ENCODE data around the gene CHD6. TPM values are rescaled to one million over a fixed set of nuclear protein-coding genes. Genes with fewer than 3 reads are reported as not detected.

CHD6 gene
- total RNA-seq, 1 experiment from 2014 or later, result 51.1 TPM

DNA sequence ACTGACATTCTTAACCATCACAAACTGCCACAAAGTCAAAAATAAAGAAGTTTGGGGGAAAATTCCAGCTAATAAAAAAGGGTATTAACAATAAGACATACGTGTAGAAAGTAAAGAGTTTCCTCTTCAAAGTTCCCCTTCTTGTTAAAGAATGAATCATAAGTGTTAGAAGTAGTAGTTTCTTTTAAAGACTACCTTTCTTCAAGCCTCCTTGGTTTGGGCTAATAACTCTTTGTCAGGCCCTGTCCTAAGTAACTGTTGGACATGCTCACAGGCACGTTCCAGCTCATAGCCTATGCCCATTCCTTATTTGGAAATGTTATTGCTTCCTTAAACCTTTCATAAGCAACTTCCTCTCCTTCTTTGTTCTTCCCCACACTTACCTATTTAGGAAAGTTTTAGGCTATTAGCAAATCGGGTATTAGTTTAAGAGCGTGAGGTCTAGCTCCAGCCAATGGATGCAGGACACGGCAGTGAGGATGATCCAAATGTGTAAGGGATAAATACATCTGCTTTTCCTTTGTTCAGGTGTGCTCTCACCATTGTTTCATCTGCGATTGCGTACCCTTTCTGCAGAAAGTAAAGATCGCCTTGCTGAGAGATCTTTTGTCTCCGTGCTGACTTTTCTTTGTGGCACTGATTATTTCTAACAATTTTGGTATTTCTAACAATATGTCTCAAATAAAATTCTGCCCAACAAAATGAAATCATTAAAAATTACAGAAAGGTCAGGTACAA is 64.9 kb downstream of the CHD6 start:
- Histone ChIP-seq H3K9me2 (ENCODE audit: insufficient read depth) (no peaks in the 10 kb centered on the region), H3K36me3 (ENCODE audit: low read depth) (0 out of 2 replicates have a peak, but pooled peaks cover 7% of the 10 kb centered on the region), H4K20me1 (ENCODE audit: insufficient read depth) (0 out of 2 replicates have a peak, but pooled peaks cover 3% of the 10 kb centered on the region), H3K27me3 (ENCODE audit: insufficient read depth, low read depth) (no peaks in the 10 kb centered on the region), H3K4me1 (replicated peaks; ENCODE audit: insufficient read depth) (peaks cover 9% of the 10 kb centered on the region), H3K79me2 (ENCODE audit: low read depth) (peaks cover 60% of the 10 kb centered on the region), H2AFZ (no peak overlapping the region), H3K4me3 (no peak overlapping the region; the same call in 1 of the 2 replicates), H3K9me3 (ENCODE audit: insufficient read depth, low read depth) (peaks cover 6% of the 10 kb centered on the region; the same call in 1 of the 2 replicates), H3K4me2 (peak overlapping the region; percentile 77), H3K27ac (peak overlapping the region; percentile 76), H3F3A (ENCODE audit: insufficient read depth, low read depth) (peaks cover 9% of the 10 kb centered on the region)
- ChIA-PET CTCF (no interaction called here), POLR2A (ENCODE audit: unreplicated experiment) (no interaction called here)
- intact Hi-C loops (cut with micrococcal nuclease; ENCODE audit: unreplicated experiment), result no loop called here
- no peak for DNase-seq
- no TSS peak for BruUV-seq (replicated peaks)
- TF ChIP-seq EZH2 (IDR thresholded peaks at IDR 0.05; ENCODE audit: low read depth), result no peak
- TF ChIP-seq, protein P1, sequence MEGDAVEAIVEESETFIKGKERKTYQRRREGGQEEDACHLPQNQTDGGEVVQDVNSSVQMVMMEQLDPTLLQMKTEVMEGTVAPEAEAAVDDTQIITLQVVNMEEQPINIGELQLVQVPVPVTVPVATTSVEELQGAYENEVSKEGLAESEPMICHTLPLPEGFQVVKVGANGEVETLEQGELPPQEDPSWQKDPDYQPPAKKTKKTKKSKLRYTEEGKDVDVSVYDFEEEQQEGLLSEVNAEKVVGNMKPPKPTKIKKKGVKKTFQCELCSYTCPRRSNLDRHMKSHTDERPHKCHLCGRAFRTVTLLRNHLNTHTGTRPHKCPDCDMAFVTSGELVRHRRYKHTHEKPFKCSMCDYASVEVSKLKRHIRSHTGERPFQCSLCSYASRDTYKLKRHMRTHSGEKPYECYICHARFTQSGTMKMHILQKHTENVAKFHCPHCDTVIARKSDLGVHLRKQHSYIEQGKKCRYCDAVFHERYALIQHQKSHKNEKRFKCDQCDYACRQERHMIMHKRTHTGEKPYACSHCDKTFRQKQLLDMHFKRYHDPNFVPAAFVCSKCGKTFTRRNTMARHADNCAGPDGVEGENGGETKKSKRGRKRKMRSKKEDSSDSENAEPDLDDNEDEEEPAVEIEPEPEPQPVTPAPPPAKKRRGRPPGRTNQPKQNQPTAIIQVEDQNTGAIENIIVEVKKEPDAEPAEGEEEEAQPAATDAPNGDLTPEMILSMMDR (conservative IDR thresholded peaks at IDR 0.05), result no peak

DNA sequence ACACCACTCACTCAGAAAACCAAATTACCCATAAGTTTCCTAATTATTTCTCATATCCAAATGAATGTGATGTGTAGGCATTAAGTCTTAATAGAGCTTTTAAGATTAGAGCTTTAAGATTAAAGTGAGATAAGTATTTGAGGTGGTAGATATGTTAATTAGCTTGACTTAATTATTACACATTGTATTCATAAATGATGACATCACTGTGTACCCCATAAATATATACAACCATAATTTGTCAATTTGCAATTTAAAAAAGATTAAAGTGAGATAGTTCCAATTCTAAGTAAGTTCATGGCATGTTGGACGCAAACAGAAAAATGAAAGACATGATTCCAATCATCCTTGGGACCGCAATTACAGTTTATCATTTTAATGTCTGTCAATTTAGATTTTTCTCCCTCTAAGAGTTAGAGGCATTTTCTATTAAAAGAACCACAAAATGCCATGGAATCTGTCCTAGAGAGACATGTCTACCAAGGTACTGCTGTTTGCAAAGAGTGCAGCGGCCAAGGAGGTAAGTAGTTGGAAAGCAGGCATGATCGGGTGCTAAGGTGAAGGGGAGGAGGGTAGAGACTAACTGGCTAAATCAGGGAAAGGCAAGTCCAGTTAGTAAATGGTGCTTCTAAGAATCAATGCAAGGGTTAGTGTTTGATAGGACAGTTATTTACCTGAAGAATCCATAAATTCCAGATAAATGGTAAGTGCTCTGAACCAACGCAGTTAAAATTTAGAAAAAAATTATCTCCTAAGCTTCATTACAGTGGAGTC is 65.7 kb downstream of the CHD6 start:
- no peak overlapping the region for H3K27ac ChIP-seq

More for the DNA sequence above, 65.7 kb downstream of the CHD6 start:
- H3K9me2 ChIP-seq (ENCODE audit: insufficient read depth), result no peaks in the 10 kb centered on the region
- intact Hi-C loops (cut with micrococcal nuclease; ENCODE audit: unreplicated experiment), result no loop called here
- 0 out of 2 replicates have a peak, but pooled peaks cover 3% of the 10 kb centered on the region for H4K20me1 ChIP-seq (ENCODE audit: insufficient read depth)
- peaks cover 9% of the 10 kb centered on the region for H3K4me1 ChIP-seq (replicated peaks; ENCODE audit: insufficient read depth)
- no peak overlapping the region for H2AFZ ChIP-seq
- H3K4me2 ChIP-seq, result no peak overlapping the region
- DNase-seq, result no peak
- BruUV-seq (replicated peaks), result no TSS peak
- no peaks in the 10 kb centered on the region for H3K27me3 ChIP-seq (ENCODE audit: insufficient read depth, low read depth)
- no peak overlapping the region for H3K4me3 ChIP-seq
- ChIA-PET CTCF (no interaction called here), POLR2A (ENCODE audit: unreplicated experiment) (no interaction called here)
- 0 out of 2 replicates have a peak, but pooled peaks cover 7% of the 10 kb centered on the region for H3K36me3 ChIP-seq (ENCODE audit: low read depth)
- peaks cover 9% of the 10 kb centered on the region for H3F3A ChIP-seq (ENCODE audit: insufficient read depth, low read depth)
- peaks cover 58% of the 10 kb centered on the region for H3K79me2 ChIP-seq (ENCODE audit: low read depth)
- H3K9me3 ChIP-seq (ENCODE audit: insufficient read depth, low read depth), result peaks cover 6% of the 10 kb centered on the region; the same call in 1 of the 2 replicates
- TF ChIP-seq, protein P1 (conservative IDR thresholded peaks at IDR 0.05), result no peak
- TF ChIP-seq EZH2 (IDR thresholded peaks at IDR 0.05; ENCODE audit: low read depth), result no peak

Data from PC-9 (cell line).